Small intestine (tissue), 7 donors: Measurements from ENCODE around the gene AP1S2. TPM values are rescaled to one million over a fixed set of nuclear protein-coding genes. Genes with fewer than 3 reads are reported as not detected.

ENCODE experiments used
- DNase-seq, 2 donors: peaks; one replicate each; pipeline versions ENCODE4 v3.0.0 to v3.0.0-alpha.2; 2013
- FAIRE-seq: peaks from 2 replicates; lab custom pipeline; 2012; peaks lifted over from hg19 to GRCh38; lab: Jason Lieb, UNC
- H3K27ac ChIP-seq, 3 donors: one replicate each; pipeline ENCODE4 v1.5.1; 2013; ENCODE audit warnings: low read length in 2 of 3, mild to moderate bottlenecking in 2 of 3, control low read depth in 1 of 3, inconsistent platforms in 1 of 3, low read depth in 1 of 3, moderate library complexity in 1 of 3
- H3K27me3 ChIP-seq, 3 donors: one replicate each; pipeline ENCODE4 v1.6.1; 2013; ENCODE audit warnings: low read length in 3 of 3, inconsistent platforms in 1 of 3; ENCODE audit not compliant: control insufficient read depth in 3 of 3, insufficient read depth in 3 of 3
- H3K36me3 ChIP-seq, 3 donors: one replicate each; pipeline ENCODE4 v1.6.1; 2013; ENCODE audit warnings: low read length in 3 of 3, inconsistent platforms in 1 of 3, low read depth in 1 of 3, mild to moderate bottlenecking in 1 of 3, moderate library complexity in 1 of 3; ENCODE audit not compliant: control insufficient read depth in 3 of 3, insufficient read depth in 2 of 3
- H3K4me1 ChIP-seq, 3 donors: one replicate each; pipeline ENCODE4 v1.6.1; 2013; ENCODE audit warnings: low read length in 2 of 3, inconsistent platforms in 1 of 3, low read depth in 1 of 3, mild to moderate bottlenecking in 1 of 3, moderate library complexity in 1 of 3; ENCODE audit not compliant: control insufficient read depth in 3 of 3, insufficient read depth in 2 of 3
- H3K4me3 ChIP-seq, 3 donors: one replicate each; pipeline ENCODE4 v1.5.1; 2013; ENCODE audit warnings: low read length in 3 of 3, control low read depth in 1 of 3, inconsistent platforms in 1 of 3, low read depth in 1 of 3, mild to moderate bottlenecking in 1 of 3, moderate library complexity in 1 of 3
- H3K9me3 ChIP-seq, 2 donors: one replicate each; pipeline ENCODE4 v1.6.1; 2013; ENCODE audit warnings: low read depth in 1 of 2, low read length in 1 of 2; ENCODE audit not compliant: control insufficient read depth in 2 of 2, insufficient read depth in 1 of 2
- WGBS, 3 donors: extraction: QIAGEN DNeasy Blood & Tissue Kit; methylation state at CpG; one replicate each; pipeline ENCODE4 v1.1.7; 2013; 5-methylcytosine and 5-hydroxymethylcytosine counted together
- polyA plus RNA-seq, 4 donors: library from polyadenylated mRNA; stranded (reverse) in 3 of 4; unstranded in 1 of 4; fragments of 200-250 nt in 3 of 4; fragments of 120-200 nt in 1 of 4; gene quantifications; one replicate each; pipeline versions ENCODE4 v1.2.1 to v1.2.3, GENCODE V29; 2013
- donor health status: healthy with polysubstance abuse.
- donor health status: control.
- donor health status: control.
- donor health status: Bipolar disorder and iron deficiency.
- donor health status: healthy.

The AP1S2 gene
- polyA plus RNA-seq, 4 donors, result 8.6 to 22.9 (median 14.5) TPM

- Histone ChIP-seq H3K9me3 (no peaks in the 10 kb centered on the region), H3K4me1 (no peaks in the 10 kb centered on the region), H3K36me3 (no peaks in the 10 kb centered on the region), H3K4me3 (no peak overlapping the region), H3K27me3 (no peaks in the 10 kb centered on the region), H3K27ac (no peak overlapping the region)
- DNase-seq (no peak), FAIRE-seq (no peak)
- 82 to 89% (median 85%) methylated on average over 3 of the region's 3 CpGs for WGBS, 3 donors
These were observed 11.5 kb upstream of the AP1S2 start for GRCh38 chrX:15866147-15866546.

- H3K27me3 ChIP-seq, result no peaks in the 10 kb centered on the region
- FAIRE-seq (no peak), DNase-seq (no peak)
- H3K27ac ChIP-seq, result no peak overlapping the region
- H3K36me3 ChIP-seq, result no peaks in the 10 kb centered on the region
- no peaks in the 10 kb centered on the region for H3K9me3 ChIP-seq
- no peak overlapping the region for H3K4me3 ChIP-seq
- H3K4me1 ChIP-seq, result no peaks in the 10 kb centered on the region
These were observed 10.0 kb upstream of the AP1S2 start for GRCh38 chrX:15864629-15865028.

- Histone ChIP-seq H3K36me3 (no peaks in the 10 kb centered on the region), H3K4me3 (no peak overlapping the region), H3K27ac (no peak overlapping the region), H3K27me3 (no peaks in the 10 kb centered on the region), H3K4me1 (no peaks in the 10 kb centered on the region), H3K9me3 (no peaks in the 10 kb centered on the region)
- no peak for DNase-seq
- 79 to 83% (median 82%) methylated on average over 3 of the region's 3 CpGs for WGBS, 3 donors
- FAIRE-seq, result no peak
These were observed 9.4 kb upstream of the AP1S2 start for GRCh38 chrX:15864023-15864422.

GRCh38 chrX:15860921-15861320 lies 6.3 kb upstream of the AP1S2 start:
- FAIRE-seq, result no peak

GRCh38 chrX:15858051-15858450 lies 3.4 kb upstream of the AP1S2 start:
- no peak overlapping the region for H3K4me3 ChIP-seq
- no peak overlapping the region for H3K27ac ChIP-seq
- no peaks in the 10 kb centered on the region for H3K36me3 ChIP-seq
- FAIRE-seq, result no peak
- DNase-seq, result no peak
- H3K9me3 ChIP-seq, result no peaks in the 10 kb centered on the region
- no peaks in the 10 kb centered on the region for H3K4me1 ChIP-seq
- no peaks in the 10 kb centered on the region for H3K27me3 ChIP-seq
- WGBS, 3 donors, result 70 to 90% (median 75%) methylated on average over 1 of the region's 1 CpG

More at GRCh38 chrX:15860921-15861320, 6.3 kb upstream of the AP1S2 start:
- Histone ChIP-seq H3K4me3 (no peak overlapping the region), H3K36me3 (no peaks in the 10 kb centered on the region), H3K9me3 (no peaks in the 10 kb centered on the region), H3K4me1 (no peaks in the 10 kb centered on the region), H3K27ac (no peak overlapping the region), H3K27me3 (no peaks in the 10 kb centered on the region)
- WGBS, 3 donors, result 89 to 93% (median 91%) methylated on average over 3 of the region's 3 CpGs
- DNase-seq, result no peak

GRCh38 chrX:15856636-15857035 lies 2.0 kb upstream of the AP1S2 start:
- Histone ChIP-seq H3K27me3 (no peaks in the 10 kb centered on the region), H3K27ac (peak overlapping the region in 1 of 3 donors; percentile 28), H3K4me1 (no peaks in the 10 kb centered on the region), H3K9me3 (no peaks in the 10 kb centered on the region), H3K4me3 (no peak overlapping the region), H3K36me3 (no peaks in the 10 kb centered on the region)
- 26 to 52% (median 33%) methylated on average over 1 of the region's 1 CpG for WGBS, 3 donors
- no peak for DNase-seq
- FAIRE-seq, result no peak

GRCh38 chrX:15856222-15856587 lies 1.6 kb upstream of the AP1S2 start:
- DNase-seq (no peak), FAIRE-seq (no peak)
- WGBS, 3 donors, result 43 to 56% (median 51%) methylated on average over 4 of the region's 4 CpGs
- no peaks in the 10 kb centered on the region for H3K9me3 ChIP-seq
- H3K4me3 ChIP-seq, result no peak overlapping the region
- no peaks in the 10 kb centered on the region for H3K4me1 ChIP-seq
- H3K36me3 ChIP-seq, result no peaks in the 10 kb centered on the region
- no peaks in the 10 kb centered on the region for H3K27me3 ChIP-seq
- peak overlapping the region in 1 of 3 donors; percentile 28 for H3K27ac ChIP-seq

- Histone ChIP-seq H3K27me3 (no peaks in the 10 kb centered on the region), H3K36me3 (no peaks in the 10 kb centered on the region), H3K4me1 (no peaks in the 10 kb centered on the region), H3K27ac (peak overlapping the region; percentile 38 to 99 (median 75)), H3K9me3 (no peaks in the 10 kb centered on the region), H3K4me3 (peak overlapping the region; percentile 46 to 83 (median 63))
- 7 to 11% (median 9%) methylated on average over 16 of the region's 16 CpGs for WGBS, 3 donors
- peak; percentile 8 to 12 for DNase-seq
- FAIRE-seq, result no peak
These were observed 1.1 kb upstream of the AP1S2 start for GRCh38 chrX:15855568-15856221.
